ENCODE data around the gene TDRD9.

The TDRD9 gene

GRCh38 chr14:104085032-104085888 lies 157.0 kb downstream of the TDRD9 start, which contains the start of gene ASPG:
ASPG (plus strand) TSS chr14:104085700; CDS start chr14:104085771, 71 bp downstream.
- H3K4me3 ChIP-seq (ENCODE audit: low read depth, low read length), result no peak within 1 kb of the TSS
- no peak for TF ChIP-seq CTCF (IDR thresholded peaks at IDR 0.05; ENCODE audit: low read depth, low read length)
- in situ Hi-C loops (cut with HindIII; ENCODE audit: low sequenced_read_pairs), result no loop called here
- no peak for DNase-seq (ENCODE audit: low read depth, low spot score)

- in situ Hi-C loops (cut with HindIII; ENCODE audit: low sequenced_read_pairs), result no loop called here
- DNase-seq (ENCODE audit: low read depth, low spot score), result no peak
- TF ChIP-seq CTCF (IDR thresholded peaks at IDR 0.05; ENCODE audit: low read depth, low read length), result no peak
- H3K4me3 ChIP-seq (ENCODE audit: low read depth, low read length), result no peak overlapping the region
Observed at GRCh38 chr14:104085889-104086201, 157.6 kb downstream of the TDRD9 start.

GRCh38 chr14:104086210-104086660 lies 158.0 kb downstream of the TDRD9 start:
- DNase-seq (ENCODE audit: low read depth, low spot score), result no peak
- TF ChIP-seq CTCF (IDR thresholded peaks at IDR 0.05; ENCODE audit: low read depth, low read length), result no peak
- no peak overlapping the region for H3K4me3 ChIP-seq (ENCODE audit: low read depth, low read length)
- in situ Hi-C loops (cut with HindIII; ENCODE audit: low sequenced_read_pairs), result no loop called here

- no peak for DNase-seq (ENCODE audit: low read depth, low spot score)
- TF ChIP-seq CTCF (IDR thresholded peaks at IDR 0.05; ENCODE audit: low read depth, low read length), result no peak
- in situ Hi-C loops (cut with HindIII; ENCODE audit: low sequenced_read_pairs), result no loop called here
- H3K4me3 ChIP-seq (ENCODE audit: low read depth, low read length), result no peak overlapping the region
Observed at GRCh38 chr14:104086661-104087461, 158.6 kb downstream of the TDRD9 start.

GRCh38 chr14:104087505-104087904 lies 159.2 kb downstream of the TDRD9 start:
- no peak overlapping the region for H3K4me3 ChIP-seq (ENCODE audit: low read depth, low read length)
- no peak for DNase-seq (ENCODE audit: low read depth, low spot score)
- in situ Hi-C loops (cut with HindIII; ENCODE audit: low sequenced_read_pairs), result no loop called here
- no peak for TF ChIP-seq CTCF (IDR thresholded peaks at IDR 0.05; ENCODE audit: low read depth, low read length)

GRCh38 chr14:104087981-104088850 lies 160.0 kb downstream of the TDRD9 start:
- DNase-seq (ENCODE audit: low read depth, low spot score), result no peak
- in situ Hi-C loops (cut with HindIII; ENCODE audit: low sequenced_read_pairs), result no loop called here
- no peak for TF ChIP-seq CTCF (IDR thresholded peaks at IDR 0.05; ENCODE audit: low read depth, low read length)
- H3K4me3 ChIP-seq (ENCODE audit: low read depth, low read length), result no peak overlapping the region
